HEK293T (cell line): ENCODE data around the gene MPZ.

Experiments
- BHLHE40 ChIP-seq: fragments of 450-650 bp; IDR thresholded peaks from 2 replicates; pipeline ENCODE4 v1.6.1; 2016; ENCODE audit warnings: mild to moderate bottlenecking, moderate library complexity, borderline replicate concordance
- FOXK2 ChIP-seq: fragments of 450-650 bp; IDR thresholded peaks from 2 replicates; pipeline ENCODE4 v1.6.1; 2016; ENCODE audit warnings: mild to moderate bottlenecking
- TARDBP ChIP-seq: fragments of 450-650 bp; IDR thresholded peaks from 2 replicates; pipeline ENCODE4 v1.6.1; 2016

DNA sequence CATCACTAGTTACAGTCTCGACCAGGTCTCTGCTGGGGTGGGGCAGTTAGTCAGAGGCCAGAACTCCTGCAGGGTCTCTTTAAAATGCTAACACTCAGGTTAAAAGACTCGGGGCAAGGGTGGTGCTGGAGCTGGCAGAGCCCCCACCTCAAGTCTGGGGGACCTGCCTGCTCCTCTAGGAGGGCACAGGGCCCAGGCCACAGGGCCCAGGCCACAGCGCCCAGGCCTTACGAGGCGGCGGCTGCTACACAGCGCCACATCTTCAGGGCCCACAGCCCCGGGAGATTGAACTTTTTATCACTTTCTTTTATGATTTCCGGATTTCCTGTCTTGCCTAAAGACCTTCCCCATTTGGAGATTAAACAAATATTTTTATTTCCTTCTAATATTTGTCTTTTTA lies 10.4 kb downstream of the MPZ start:
- no peak for TF ChIP-seq BHLHE40
- TF ChIP-seq FOXK2: no peak
- no peak for TF ChIP-seq TARDBP
